ENCODE measurements around the gene CEACAM16. TPM values are rescaled to one million over a fixed set of nuclear protein-coding genes. Genes with fewer than 3 reads are reported as not detected.

Gene CEACAM16
- total and polyA plus RNA-seq, 9 of the 15 experiments (the other 6 are each of a cell fraction or from before 2014, with no cell fraction given): not detected

- TF ChIP-seq ZNF23 (CRISPR knock-in tag; IDR thresholded peaks at IDR 0.05) (no peak), ZNF655 (CRISPR knock-in tag; IDR thresholded peaks at IDR 0.05) (no peak), HCFC1 (IDR thresholded peaks at IDR 0.05; ENCODE audit: low read depth, low read length) (no peak), NFYB (IDR thresholded peaks at IDR 0.05; ENCODE audit: extremely low read depth, insufficient read length) (no peak)
Observed at GRCh38 chr19:44759083-44759804, 60.3 kb downstream of the CEACAM16 start (continued).

MicroRNA genes within 50 kb of the gene (microRNA counts, 767-probe panel; counts per million panel counts)
- 2,418 counts per million, percentile 60 among the panel's probes with 10 or more counts for microRNA hsa-miR-4531

Small RNA genes within 50 kb of the gene (microRNA-seq; reads per million reads assigned to microRNA genes)
- not detected for gene MIR4531 (ENCODE audit: borderline microRNAs expressed)
- gene MIR8085 (ENCODE audit: borderline microRNAs expressed): not detected

Small RNA genes within 50 kb of the gene (small RNA-seq; reads per million reads assigned to genes)
- gene RF00285: not detected

Other genes with a start within 250 kb of the CEACAM16 start
Only the 7 nearest of the 14 such genes appear.
- gene IGSF23, start 85.6 kb upstream of the CEACAM16 start, total RNA-seq (2014; rRNA removed): not detected in 2 replicates
- gene IGSF23, start 85.6 kb upstream of the CEACAM16 start, total RNA-seq (2014; rRNA removed; fragmentation: Illumina TruSeq; extraction: Trizol): not detected in 2 replicates
- not detected in 2 replicates for gene IGSF23, start 85.6 kb upstream of the CEACAM16 start, total RNA-seq (2015; rRNA removed; fragmentation: Illumina TruSeq; extraction: Trizol)
- gene IGSF23, start 85.6 kb upstream of the CEACAM16 start, total RNA-seq (2021): not detected in 2 replicates
- gene IGSF23, start 85.6 kb upstream of the CEACAM16 start, polyA plus RNA-seq (2011; rRNA removed): not detected in 2 replicates
- gene IGSF23, start 85.6 kb upstream of the CEACAM16 start, polyA plus RNA-seq (2014; fragmentation: Illumina TruSeq; extraction: Trizol): not detected in 2 replicates
- gene IGSF23, start 85.6 kb upstream of the CEACAM16 start, polyA plus RNA-seq (2014; fragmentation: Nextera tagmentation; extraction: Ambion mirVana): not detected
- not detected in 2 replicates for gene IGSF23, start 85.6 kb upstream of the CEACAM16 start, polyA plus RNA-seq (2014; rRNA removed)
- 13.8 and 17.0 TPM in 2 replicates for gene PVR, start 55.2 kb upstream of the CEACAM16 start, total RNA-seq (2014; rRNA removed)
- gene PVR, start 55.2 kb upstream of the CEACAM16 start, total RNA-seq (2014; rRNA removed; fragmentation: Illumina TruSeq; extraction: Trizol): 8.3 and 9.8 TPM in 2 replicates
- gene PVR, start 55.2 kb upstream of the CEACAM16 start, total RNA-seq (2015; rRNA removed; fragmentation: Illumina TruSeq; extraction: Trizol): 9.8 and 10.8 TPM in 2 replicates
- gene PVR, start 55.2 kb upstream of the CEACAM16 start, total RNA-seq (2021): 13.3 and 14.5 TPM in 2 replicates
- 6.5 and 9.2 TPM in 2 replicates for gene PVR, start 55.2 kb upstream of the CEACAM16 start, polyA plus RNA-seq (2011; rRNA removed)
- gene PVR, start 55.2 kb upstream of the CEACAM16 start, polyA plus RNA-seq (2014; fragmentation: Illumina TruSeq; extraction: Trizol): 13.9 and 14.0 TPM in 2 replicates
- 1 to 10 TPM in 1 of 2 experiments, under 1 TPM in 1; 0.89 to 1.5 TPM for gene PVR, start 55.2 kb upstream of the CEACAM16 start, polyA plus RNA-seq (2014; fragmentation: Nextera tagmentation; extraction: Ambion mirVana)
- gene PVR, start 55.2 kb upstream of the CEACAM16 start, polyA plus RNA-seq (2014; rRNA removed): 9.1 and 10.9 TPM in 2 replicates
- gene CEACAM19, start 27.7 kb upstream of the CEACAM16 start, total RNA-seq (2014; rRNA removed): 0.49 TPM in 1 of 2 replicates, not detected in the other
- 0.13 and 0.15 TPM in 2 replicates for gene CEACAM19, start 27.7 kb upstream of the CEACAM16 start, total RNA-seq (2014; rRNA removed; fragmentation: Illumina TruSeq; extraction: Trizol)
- gene CEACAM19, start 27.7 kb upstream of the CEACAM16 start, total RNA-seq (2015; rRNA removed; fragmentation: Illumina TruSeq; extraction: Trizol): 0.15 TPM in 1 of 2 replicates, not detected in the other
- gene CEACAM19, start 27.7 kb upstream of the CEACAM16 start, total RNA-seq (2021): 0.09 and 0.29 TPM in 2 replicates
- 0.17 and 0.31 TPM in 2 replicates for gene CEACAM19, start 27.7 kb upstream of the CEACAM16 start, polyA plus RNA-seq (2011; rRNA removed)
- 0.17 and 0.30 TPM in 2 replicates for gene CEACAM19, start 27.7 kb upstream of the CEACAM16 start, polyA plus RNA-seq (2014; fragmentation: Illumina TruSeq; extraction: Trizol)
- not detected for gene CEACAM19, start 27.7 kb upstream of the CEACAM16 start, polyA plus RNA-seq (2014; fragmentation: Nextera tagmentation; extraction: Ambion mirVana)
- gene CEACAM19, start 27.7 kb upstream of the CEACAM16 start, polyA plus RNA-seq (2014; rRNA removed): 0.50 TPM in 1 of 2 replicates, not detected in the other
- gene BCL3, start 49.6 kb downstream of the CEACAM16 start, total RNA-seq (2014; rRNA removed): 1.1 TPM in 2 replicates
- 0.07 TPM in 1 of 2 replicates, not detected in the other for gene BCL3, start 49.6 kb downstream of the CEACAM16 start, total RNA-seq (2014; rRNA removed; fragmentation: Illumina TruSeq; extraction: Trizol)
- gene BCL3, start 49.6 kb downstream of the CEACAM16 start, total RNA-seq (2015; rRNA removed; fragmentation: Illumina TruSeq; extraction: Trizol): 0.33 and 0.72 TPM in 2 replicates
- 1.9 and 2.4 TPM in 2 replicates for gene BCL3, start 49.6 kb downstream of the CEACAM16 start, total RNA-seq (2021)
- gene BCL3, start 49.6 kb downstream of the CEACAM16 start, polyA plus RNA-seq (2011; rRNA removed): 0.28 and 1.2 TPM in 2 replicates
- 0.67 and 0.93 TPM in 2 replicates for gene BCL3, start 49.6 kb downstream of the CEACAM16 start, polyA plus RNA-seq (2014; fragmentation: Illumina TruSeq; extraction: Trizol)
- under 1 TPM in 1 of 2 experiments, not detected in 1; 0.03 TPM for gene BCL3, start 49.6 kb downstream of the CEACAM16 start, polyA plus RNA-seq (2014; fragmentation: Nextera tagmentation; extraction: Ambion mirVana)
- gene BCL3, start 49.6 kb downstream of the CEACAM16 start, polyA plus RNA-seq (2014; rRNA removed): 0.97 and 2.4 TPM in 2 replicates
- gene CBLC, start 78.7 kb downstream of the CEACAM16 start, total RNA-seq (2014; rRNA removed): 0.09 TPM in 1 of 2 replicates, not detected in the other
- gene CBLC, start 78.7 kb downstream of the CEACAM16 start, total RNA-seq (2014; rRNA removed; fragmentation: Illumina TruSeq; extraction: Trizol): not detected in 2 replicates
- gene CBLC, start 78.7 kb downstream of the CEACAM16 start, total RNA-seq (2015; rRNA removed; fragmentation: Illumina TruSeq; extraction: Trizol): not detected in 2 replicates
- not detected in 2 replicates for gene CBLC, start 78.7 kb downstream of the CEACAM16 start, total RNA-seq (2021)
- not detected in 2 replicates for gene CBLC, start 78.7 kb downstream of the CEACAM16 start, polyA plus RNA-seq (2011; rRNA removed)
- gene CBLC, start 78.7 kb downstream of the CEACAM16 start, polyA plus RNA-seq (2014; fragmentation: Illumina TruSeq; extraction: Trizol): not detected in 2 replicates
- gene CBLC, start 78.7 kb downstream of the CEACAM16 start, polyA plus RNA-seq (2014; fragmentation: Nextera tagmentation; extraction: Ambion mirVana): not detected
- gene CBLC, start 78.7 kb downstream of the CEACAM16 start, polyA plus RNA-seq (2014; rRNA removed): not detected in 2 replicates
- gene BCAM, start 110.0 kb downstream of the CEACAM16 start, total RNA-seq (2014; rRNA removed): 0.14 and 0.41 TPM in 2 replicates
- 0.06 and 0.07 TPM in 2 replicates for gene BCAM, start 110.0 kb downstream of the CEACAM16 start, total RNA-seq (2014; rRNA removed; fragmentation: Illumina TruSeq; extraction: Trizol)
- gene BCAM, start 110.0 kb downstream of the CEACAM16 start, total RNA-seq (2015; rRNA removed; fragmentation: Illumina TruSeq; extraction: Trizol): 0.33 and 0.38 TPM in 2 replicates
- gene BCAM, start 110.0 kb downstream of the CEACAM16 start, total RNA-seq (2021): 1.3 and 1.9 TPM in 2 replicates
- 0.18 and 1.5 TPM in 2 replicates for gene BCAM, start 110.0 kb downstream of the CEACAM16 start, polyA plus RNA-seq (2011; rRNA removed)
- gene BCAM, start 110.0 kb downstream of the CEACAM16 start, polyA plus RNA-seq (2014; fragmentation: Illumina TruSeq; extraction: Trizol): 0.45 and 0.47 TPM in 2 replicates
- gene BCAM, start 110.0 kb downstream of the CEACAM16 start, polyA plus RNA-seq (2014; fragmentation: Nextera tagmentation; extraction: Ambion mirVana): not detected
- 0.76 and 1.1 TPM in 2 replicates for gene BCAM, start 110.0 kb downstream of the CEACAM16 start, polyA plus RNA-seq (2014; rRNA removed)
- gene NECTIN2, start 147.1 kb downstream of the CEACAM16 start, total RNA-seq (2014; rRNA removed): 65.3 and 78.5 TPM in 2 replicates
- gene NECTIN2, start 147.1 kb downstream of the CEACAM16 start, total RNA-seq (2014; rRNA removed; fragmentation: Illumina TruSeq; extraction: Trizol): 29.8 and 34.9 TPM in 2 replicates
- 33.8 and 36.5 TPM in 2 replicates for gene NECTIN2, start 147.1 kb downstream of the CEACAM16 start, total RNA-seq (2015; rRNA removed; fragmentation: Illumina TruSeq; extraction: Trizol)
- gene NECTIN2, start 147.1 kb downstream of the CEACAM16 start, total RNA-seq (2021): 83.6 and 84.8 TPM in 2 replicates
- gene NECTIN2, start 147.1 kb downstream of the CEACAM16 start, polyA plus RNA-seq (2011; rRNA removed): 32.7 and 73.0 TPM in 2 replicates
- 92.7 and 94.9 TPM in 2 replicates for gene NECTIN2, start 147.1 kb downstream of the CEACAM16 start, polyA plus RNA-seq (2014; fragmentation: Illumina TruSeq; extraction: Trizol)
- 1 to 10 TPM; 3.9 to 4.9 TPM for gene NECTIN2, start 147.1 kb downstream of the CEACAM16 start, polyA plus RNA-seq (2014; fragmentation: Nextera tagmentation; extraction: Ambion mirVana)
- 41.4 and 43.6 TPM in 2 replicates for gene NECTIN2, start 147.1 kb downstream of the CEACAM16 start, polyA plus RNA-seq (2014; rRNA removed)